ENCODE measurements around the gene MX2.

The MX2 gene

DNA sequence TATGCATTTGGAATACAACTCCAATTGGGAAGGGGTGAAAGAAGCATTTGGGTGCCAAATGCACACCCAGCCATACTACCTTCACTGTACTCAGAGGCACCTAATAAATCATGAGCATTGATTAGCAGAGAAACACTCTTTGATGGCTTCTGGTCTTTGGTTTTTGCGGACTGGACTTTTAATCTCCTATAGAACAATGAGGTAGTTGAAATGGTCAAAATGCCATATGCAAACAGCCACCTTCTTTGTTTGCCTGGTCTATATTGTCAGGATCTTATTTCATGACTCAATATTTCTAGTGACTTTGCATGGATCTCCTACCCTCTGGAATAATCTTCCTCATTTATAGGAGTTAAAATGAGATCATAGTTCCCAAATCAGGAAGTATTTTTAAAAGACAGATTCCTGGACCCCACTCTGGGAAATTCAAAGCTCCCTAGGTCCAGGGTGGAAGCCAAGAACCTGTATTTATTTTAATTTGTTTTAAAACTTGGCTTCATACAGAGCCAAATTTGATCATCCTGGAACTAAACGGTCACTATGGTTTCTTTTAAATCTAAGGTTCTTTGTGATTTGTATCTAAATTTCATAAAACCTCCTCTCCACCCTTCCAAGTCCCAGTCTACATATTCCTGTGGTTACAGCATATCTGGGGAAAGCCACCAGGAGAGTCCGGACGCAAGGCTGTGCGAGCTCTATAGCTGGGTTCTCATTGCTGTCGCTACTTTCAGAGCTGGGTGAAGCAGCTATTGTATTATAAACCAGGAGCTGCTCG is 36.5 kb upstream of the MX2 start:
- H3K27ac Mint-ChIP-seq: no peak overlapping the region
- H3K4me3 Mint-ChIP-seq: no peak overlapping the region
- peaks cover 6 to 25% of the 10 kb centered on the region in 2 donors for H3K27me3 Mint-ChIP-seq
- H3K9me3 Mint-ChIP-seq: no peaks in the 10 kb centered on the region
- H3K36me3 Mint-ChIP-seq: no peaks in the 10 kb centered on the region
- no peak for DNase-seq
- no peak for ATAC-seq (replicated peaks)
- peaks cover 0 to 1% of the 10 kb centered on the region in 2 donors for H3K4me1 Mint-ChIP-seq

DNA sequence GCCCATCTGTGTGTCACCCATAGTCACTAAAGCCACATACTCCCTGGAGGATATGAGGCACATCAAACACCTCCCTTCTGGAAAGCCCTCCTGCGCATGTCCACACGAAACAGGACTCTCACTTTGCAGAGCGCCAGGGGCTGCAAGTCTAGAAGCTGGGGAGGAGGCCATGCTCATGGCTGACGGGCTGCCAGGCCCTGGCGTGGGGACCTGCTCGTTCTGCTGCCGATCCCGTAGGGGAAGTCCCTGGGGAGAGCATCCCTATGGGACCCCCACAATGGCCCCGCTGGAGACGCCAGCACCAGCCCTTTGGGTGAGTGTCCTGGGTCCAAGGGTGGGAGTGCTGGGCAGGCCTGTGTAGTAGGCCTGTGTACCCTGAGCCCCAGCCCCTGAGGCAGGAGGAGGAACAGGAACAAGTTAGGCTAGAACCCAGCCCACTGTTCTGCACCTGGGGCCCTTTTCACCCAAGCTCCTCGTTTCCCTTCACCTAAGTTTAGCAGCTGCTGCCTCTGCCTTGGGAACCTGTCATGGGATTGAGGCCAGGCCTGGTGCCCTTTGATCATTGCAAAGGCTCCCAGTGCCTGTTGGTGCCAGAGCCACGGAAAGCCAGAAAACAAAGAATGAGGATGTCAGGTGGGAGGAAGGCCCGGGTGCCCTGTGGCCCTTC is 35.3 kb upstream of the MX2 start:
- Mint-ChIP-seq H3K27me3 (peaks cover 0 to 18% of the 10 kb centered on the region in 2 donors), H3K9me3 (no peaks in the 10 kb centered on the region), H3K27ac (no peak overlapping the region), H3K4me1 (peaks cover 0 to 1% of the 10 kb centered on the region in 2 donors), H3K4me3 (no peak overlapping the region), H3K36me3 (no peaks in the 10 kb centered on the region)
- no peak for DNase-seq
- peak in 1 of 2 donors; percentile 42 for ATAC-seq (replicated peaks)

DNA sequence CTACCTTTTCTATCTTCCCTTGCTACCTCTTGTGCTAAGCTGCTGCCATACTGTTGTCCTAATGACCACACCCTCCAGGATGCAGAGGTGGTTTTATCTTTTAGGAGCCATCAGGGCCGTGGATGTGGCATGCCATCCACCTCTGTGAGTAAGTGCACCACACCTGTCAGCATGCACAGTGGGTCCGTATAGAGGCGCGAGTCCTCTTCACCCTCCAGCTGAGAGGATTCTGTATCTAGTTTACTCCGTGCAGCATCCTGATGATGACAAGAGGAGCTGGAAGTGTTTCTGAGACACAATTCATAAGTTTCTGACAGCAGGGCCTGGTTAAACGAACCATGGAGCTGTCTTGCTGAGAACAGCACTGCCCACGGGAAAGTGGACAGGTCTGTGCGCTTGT is 34.1 kb upstream of the MX2 start:
- H3K4me1 Mint-ChIP-seq: peaks cover 0 to 1% of the 10 kb centered on the region in 2 donors
- H3K27me3 Mint-ChIP-seq: peaks cover 5 to 22% of the 10 kb centered on the region in 2 donors

DNA sequence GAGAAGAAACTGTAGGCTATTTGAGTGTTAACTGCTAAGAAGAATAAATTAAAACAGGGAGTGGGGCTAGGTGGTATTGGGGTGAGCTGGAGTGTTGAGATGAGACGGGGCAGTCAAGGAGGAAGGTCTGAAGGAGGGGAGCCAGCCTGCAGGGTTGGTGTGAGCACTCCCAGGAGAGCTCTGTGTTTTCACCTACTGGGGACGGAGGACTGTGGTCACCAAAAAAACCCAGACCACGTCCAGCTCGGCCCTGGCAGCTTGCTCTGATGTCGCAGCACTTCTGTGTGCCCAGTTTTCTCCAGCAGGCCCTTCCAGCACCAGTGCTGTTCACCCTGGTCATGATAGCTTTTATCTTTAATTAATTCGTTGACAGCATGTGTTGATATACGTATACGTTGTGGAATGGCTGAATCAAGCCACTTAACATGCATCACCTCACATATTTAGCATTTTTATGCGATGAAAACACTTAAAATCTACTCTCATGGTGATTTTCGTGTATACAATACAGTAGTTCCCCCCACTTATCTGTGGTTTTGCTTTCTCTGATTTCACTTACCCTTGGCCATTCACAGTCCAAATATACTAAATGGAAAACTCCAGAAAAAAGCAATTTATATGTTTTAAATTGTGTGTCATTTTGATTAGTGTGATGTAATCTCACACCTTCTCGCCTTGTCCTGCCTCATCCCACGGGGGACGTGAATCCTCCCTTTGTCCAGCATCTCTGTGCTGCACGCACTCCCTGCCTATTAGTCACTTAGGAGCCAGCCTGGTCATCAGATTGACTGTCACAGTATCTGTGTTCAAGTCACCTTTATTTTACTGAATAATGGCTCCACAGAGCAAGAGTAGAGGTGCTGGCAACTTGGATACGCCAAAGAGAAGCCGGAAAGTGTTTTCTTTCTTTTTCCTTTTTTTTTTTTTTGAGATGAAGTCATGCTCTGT is 32.9 kb upstream of the MX2 start:
- ATAC-seq (replicated peaks) (no peak), DNase-seq (no peak)
- Mint-ChIP-seq H3K4me1 (peaks cover 0 to 1% of the 10 kb centered on the region in 2 donors), H3K4me3 (no peak overlapping the region), H3K27ac (no peak overlapping the region), H3K27me3 (peaks cover 5 to 22% of the 10 kb centered on the region in 2 donors), H3K9me3 (peaks cover 6% of the 10 kb centered on the region in 2 donors), H3K36me3 (peaks cover 4 to 5% of the 10 kb centered on the region in 2 donors)

More for the DNA sequence above, 34.1 kb upstream of the MX2 start:
- H3K4me3 Mint-ChIP-seq: no peak overlapping the region
- no peaks in the 10 kb centered on the region for H3K9me3 Mint-ChIP-seq
- H3K27ac Mint-ChIP-seq: no peak overlapping the region
- H3K36me3 Mint-ChIP-seq: no peaks in the 10 kb centered on the region
- no peak for ATAC-seq (replicated peaks)
- no peak for DNase-seq

DNA sequence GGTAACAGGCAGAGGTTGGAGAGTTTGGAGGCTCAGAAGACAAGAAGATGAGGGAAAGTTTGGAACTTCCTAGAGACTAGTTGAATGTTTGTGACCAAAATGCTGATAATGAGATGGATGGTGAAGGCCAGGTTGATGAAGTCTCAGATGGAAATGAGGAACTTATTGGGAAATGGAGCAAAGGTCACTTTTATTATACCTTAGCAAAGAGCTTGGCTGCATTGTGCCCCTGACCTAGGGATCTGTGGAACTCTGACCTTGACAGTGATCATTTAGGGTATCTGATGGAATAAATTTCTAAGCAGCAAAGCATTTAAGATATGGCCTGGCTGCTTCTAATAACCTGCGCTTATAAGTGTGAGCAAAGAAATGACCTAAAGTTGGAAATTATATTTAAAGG is 28.1 kb upstream of the MX2 start:
- no peak overlapping the region for H3K27ac Mint-ChIP-seq
- no peaks in the 10 kb centered on the region for H3K4me1 Mint-ChIP-seq
- H3K36me3 Mint-ChIP-seq: peaks cover 4 to 5% of the 10 kb centered on the region in 2 donors
- no peak for DNase-seq
- ATAC-seq (replicated peaks): no peak
- H3K4me3 Mint-ChIP-seq: no peak overlapping the region
- peaks cover 10 to 22% of the 10 kb centered on the region in 2 donors for H3K27me3 Mint-ChIP-seq
- H3K9me3 Mint-ChIP-seq: peaks cover 6 to 8% of the 10 kb centered on the region in 2 donors

DNA sequence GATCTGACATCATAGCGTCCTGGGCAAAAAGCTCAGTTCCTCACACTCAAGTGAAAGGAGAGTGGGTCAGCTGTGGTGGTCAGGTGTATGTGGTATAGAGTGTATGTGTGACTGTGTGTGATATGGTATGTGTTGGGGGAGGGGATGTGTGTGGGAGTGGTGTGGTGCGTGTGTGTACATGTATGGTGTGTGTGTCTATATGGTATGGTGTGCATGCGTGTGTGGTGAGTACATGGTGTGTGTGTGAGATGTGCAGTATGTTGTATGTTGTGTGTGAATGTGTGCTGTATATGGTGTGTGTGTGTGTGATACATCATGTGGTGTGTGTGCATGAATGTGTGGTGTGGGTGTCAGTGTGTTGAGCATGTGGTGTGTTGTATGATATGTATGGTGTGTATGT is 24.3 kb upstream of the MX2 start:
- ATAC-seq (replicated peaks) (no peak), DNase-seq (no peak)
- Mint-ChIP-seq H3K27ac (no peak overlapping the region), H3K4me3 (no peak overlapping the region), H3K36me3 (peaks cover 4 to 9% of the 10 kb centered on the region in 2 donors), H3K27me3 (peaks cover 14 to 17% of the 10 kb centered on the region in 2 donors), H3K4me1 (no peaks in the 10 kb centered on the region), H3K9me3 (peaks cover 11 to 13% of the 10 kb centered on the region in 2 donors)

DNA sequence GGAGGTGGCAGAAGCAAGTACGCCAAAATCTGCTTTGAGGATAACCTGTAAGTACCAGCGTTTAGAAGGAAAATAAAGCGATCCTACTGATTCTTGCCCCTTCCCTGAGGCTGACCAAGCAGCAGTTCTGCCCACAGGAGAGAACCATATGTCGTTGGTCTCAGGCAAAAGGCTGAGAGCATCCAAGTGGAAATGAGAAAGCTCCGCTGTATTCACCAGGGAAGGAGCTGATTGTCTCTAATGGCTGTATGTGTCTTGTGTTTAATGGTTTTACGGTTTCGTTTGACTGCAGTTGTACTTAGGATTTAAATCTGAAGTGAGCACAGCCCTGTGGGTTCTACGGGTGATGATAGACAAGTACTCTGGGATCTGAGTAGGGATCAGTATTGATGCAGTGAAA is 23.4 kb upstream of the MX2 start:
- Mint-ChIP-seq H3K27me3 (peaks cover 15 to 18% of the 10 kb centered on the region in 2 donors), H3K4me1 (no peaks in the 10 kb centered on the region), H3K9me3 (peaks cover 10 to 11% of the 10 kb centered on the region in 2 donors), H3K4me3 (no peak overlapping the region), H3K27ac (no peak overlapping the region), H3K36me3 (peaks cover 3 to 9% of the 10 kb centered on the region in 2 donors)
- ATAC-seq (replicated peaks) (no peak), DNase-seq (no peak)

DNA sequence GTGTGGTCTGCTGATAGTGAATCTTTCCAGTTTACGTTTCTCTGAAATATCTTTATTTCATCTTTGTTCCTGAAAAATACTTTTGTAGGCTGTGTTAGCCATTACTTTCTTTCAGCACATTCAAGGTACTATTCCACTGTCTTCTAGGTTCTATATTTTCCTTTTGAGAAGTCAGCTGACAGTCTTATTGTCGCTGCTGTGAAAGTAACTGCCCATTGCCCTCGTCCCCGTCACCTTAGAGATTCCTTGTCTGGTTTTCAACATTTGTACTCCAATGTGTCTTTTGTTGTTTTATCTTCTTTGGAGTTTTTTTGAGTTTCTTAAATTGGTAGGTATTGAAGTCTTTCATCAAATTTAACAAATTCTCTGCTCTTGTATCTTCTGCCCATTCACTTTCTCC is 19.8 kb upstream of the MX2 start:
- Mint-ChIP-seq H3K4me1 (no peaks in the 10 kb centered on the region), H3K4me3 (no peak overlapping the region), H3K27ac (no peak overlapping the region), H3K27me3 (peaks cover 22 to 32% of the 10 kb centered on the region in 2 donors), H3K36me3 (peaks cover 0 to 5% of the 10 kb centered on the region in 2 donors), H3K9me3 (peaks cover 4 to 5% of the 10 kb centered on the region in 2 donors)
- no peak for DNase-seq
- no peak for ATAC-seq (replicated peaks)

DNA sequence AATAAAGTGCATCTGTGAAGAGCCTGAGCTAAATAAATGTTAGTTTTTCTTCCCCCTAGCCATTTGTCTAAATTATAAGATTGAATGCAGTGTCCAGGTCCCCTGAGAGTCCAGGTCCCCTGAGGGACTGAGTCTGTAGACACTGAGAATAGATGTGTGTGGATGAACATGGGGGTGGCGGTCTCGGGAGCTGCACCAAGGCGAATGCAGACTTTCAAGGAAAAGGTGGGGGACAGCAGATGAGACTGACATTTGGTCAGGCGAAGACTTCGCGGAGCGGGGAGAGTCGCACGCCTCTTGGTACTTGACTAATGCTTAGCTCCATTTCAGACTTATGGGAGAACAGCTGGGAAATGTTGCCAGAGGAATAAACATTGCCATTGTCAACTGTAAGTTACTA is 17.7 kb upstream of the MX2 start:
- Mint-ChIP-seq H3K4me3 (no peak overlapping the region), H3K36me3 (peaks cover 0 to 5% of the 10 kb centered on the region in 2 donors), H3K9me3 (peaks cover 4 to 5% of the 10 kb centered on the region in 2 donors), H3K27me3 (peaks cover 18 to 33% of the 10 kb centered on the region in 2 donors), H3K27ac (no peak overlapping the region), H3K4me1 (no peaks in the 10 kb centered on the region)
- ATAC-seq (replicated peaks): no peak
- no peak for DNase-seq

DNA sequence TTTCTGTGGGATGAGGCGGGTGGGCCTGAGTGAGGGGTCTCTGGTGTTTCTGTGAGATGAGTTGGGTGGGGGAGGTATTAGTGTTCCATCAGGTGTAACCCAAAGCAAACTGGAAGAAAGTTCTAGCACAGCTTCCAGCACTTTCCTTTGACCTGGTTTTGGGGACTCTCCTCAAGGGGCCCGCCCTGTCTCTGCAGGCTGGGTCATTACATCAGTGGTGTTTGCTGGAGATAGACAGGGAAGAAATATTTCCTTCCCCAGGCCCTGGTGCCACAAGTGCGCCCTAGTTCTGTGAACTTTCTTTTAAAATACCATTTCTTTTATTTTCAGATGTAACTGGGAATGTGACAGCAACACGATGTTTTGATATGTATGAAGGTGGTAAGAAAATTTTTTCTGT is 16.5 kb upstream of the MX2 start:
- no peak overlapping the region for H3K4me3 Mint-ChIP-seq
- H3K36me3 Mint-ChIP-seq: peaks cover 0 to 5% of the 10 kb centered on the region in 2 donors
- H3K27ac Mint-ChIP-seq: no peak overlapping the region
- H3K9me3 Mint-ChIP-seq: peaks cover 4 to 5% of the 10 kb centered on the region in 2 donors
- H3K4me1 Mint-ChIP-seq: no peaks in the 10 kb centered on the region
- no peak for ATAC-seq (replicated peaks)
- peaks cover 16 to 39% of the 10 kb centered on the region in 2 donors for H3K27me3 Mint-ChIP-seq
- no peak for DNase-seq

DNA sequence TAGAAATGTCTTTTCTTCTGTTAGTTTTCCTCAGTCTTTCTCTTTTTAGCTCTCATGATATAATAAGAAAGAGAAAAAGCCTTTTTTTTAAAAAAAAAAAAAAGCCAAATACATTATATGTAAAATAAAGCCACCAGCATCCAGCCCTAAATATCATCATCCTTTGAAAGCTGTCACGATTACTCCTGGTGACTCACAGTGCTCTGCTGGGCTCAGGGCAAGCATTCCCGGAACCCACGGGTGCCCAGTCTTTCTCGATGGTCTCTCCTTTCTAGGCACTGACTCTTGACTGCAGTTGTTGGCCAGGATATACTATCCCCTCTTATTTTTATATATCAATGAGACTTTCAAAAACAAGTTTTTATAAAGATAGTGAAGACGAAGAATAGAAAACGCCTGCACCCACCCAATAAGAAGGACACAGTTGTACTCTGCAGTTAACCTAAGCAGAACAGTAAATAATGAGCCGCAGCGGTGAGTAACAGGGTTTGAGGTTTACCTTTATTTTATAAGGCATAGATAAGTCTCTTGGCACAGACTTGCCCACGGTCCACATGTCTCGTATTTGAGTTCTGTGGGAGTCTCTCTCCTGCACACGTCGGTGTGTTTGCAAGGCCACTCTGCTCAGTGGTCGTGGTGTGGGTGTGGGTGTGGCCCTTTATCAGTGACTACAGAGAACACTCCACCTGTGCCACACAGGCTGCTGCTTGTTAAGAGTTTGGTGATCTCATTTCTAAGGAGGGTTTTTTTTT is 15.7 kb upstream of the MX2 start:
- DNase-seq: no peak
- no peak for ATAC-seq (replicated peaks)
- peaks cover 0 to 5% of the 10 kb centered on the region in 2 donors for H3K36me3 Mint-ChIP-seq
- peaks cover 0 to 1% of the 10 kb centered on the region in 2 donors for H3K4me1 Mint-ChIP-seq
- H3K9me3 Mint-ChIP-seq: peaks cover 4 to 5% of the 10 kb centered on the region in 2 donors
- no peak overlapping the region for H3K4me3 Mint-ChIP-seq
- H3K27ac Mint-ChIP-seq: no peak overlapping the region
- peaks cover 22 to 47% of the 10 kb centered on the region in 2 donors for H3K27me3 Mint-ChIP-seq

DNA sequence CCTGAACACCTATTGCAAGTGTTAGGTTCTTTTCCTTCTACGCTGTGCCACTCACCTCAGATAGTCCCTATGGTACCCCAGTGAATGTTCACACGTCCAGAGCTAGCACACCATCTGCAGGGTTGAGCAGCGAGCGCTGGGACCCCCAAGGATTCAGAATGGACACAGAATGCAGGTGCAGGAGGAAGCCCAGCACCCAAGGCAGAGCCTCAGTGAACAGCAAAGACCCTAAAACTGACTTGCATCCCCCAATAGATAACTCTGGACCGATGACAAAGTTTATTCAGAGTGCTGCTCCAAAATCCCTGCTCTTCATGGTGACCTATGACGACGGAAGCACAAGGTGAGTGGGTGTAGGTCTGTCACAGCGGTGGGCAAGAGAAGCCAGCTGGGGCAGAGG is 15.1 kb upstream of the MX2 start:
- peaks cover 22 to 43% of the 10 kb centered on the region in 2 donors for H3K27me3 Mint-ChIP-seq
- DNase-seq (no peak), ATAC-seq (replicated peaks) (no peak)
- no peak overlapping the region for H3K27ac Mint-ChIP-seq
- peaks cover 4 to 5% of the 10 kb centered on the region in 2 donors for H3K9me3 Mint-ChIP-seq
- H3K4me3 Mint-ChIP-seq: no peak overlapping the region
- peaks cover 0 to 5% of the 10 kb centered on the region in 2 donors for H3K36me3 Mint-ChIP-seq
- H3K4me1 Mint-ChIP-seq: peaks cover 0 to 1% of the 10 kb centered on the region in 2 donors

DNA sequence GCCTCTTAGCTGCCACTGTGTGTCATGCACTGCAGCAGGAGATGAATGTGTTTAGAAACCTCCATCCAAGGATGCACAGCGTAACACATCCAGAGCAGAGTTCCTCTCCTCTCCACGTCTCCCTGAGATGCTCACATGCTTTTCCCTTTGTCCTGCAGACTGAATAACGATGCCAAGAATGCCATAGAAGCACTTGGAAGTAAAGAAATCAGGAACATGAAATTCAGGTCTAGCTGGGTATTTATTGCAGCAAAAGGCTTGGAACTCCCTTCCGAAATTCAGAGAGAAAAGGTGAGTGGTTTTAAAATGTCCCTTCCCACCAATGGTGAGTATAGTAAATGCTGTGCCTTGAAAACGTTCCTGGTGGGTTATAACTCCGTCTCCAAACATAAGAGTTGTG is 13.4 kb upstream of the MX2 start:
- no peak for DNase-seq
- Mint-ChIP-seq H3K9me3 (no peaks in the 10 kb centered on the region), H3K27ac (no peak overlapping the region), H3K4me3 (no peak overlapping the region), H3K27me3 (peaks cover 13 to 37% of the 10 kb centered on the region in 2 donors), H3K36me3 (no peaks in the 10 kb centered on the region), H3K4me1 (peaks cover 0 to 1% of the 10 kb centered on the region in 2 donors)
- ATAC-seq (replicated peaks): no peak
